KOPT-K1 (cell line): ENCODE measurements around the gene FBXO10.
"Not testable (repeated sequence)": the region's sequence is repeated elsewhere in the genome, so short reads cannot be mapped to it uniquely, and the experiment has no call there.

ENCODE experiments used
- H3K27ac ChIP-seq: fragments of 200-600 bp; sonication (generic); 2 replicates; pipeline ENCODE4 v1.5.1; 2016; ENCODE audit warnings: antibody characterized with exemption, mild to moderate bottlenecking, low read depth, low read length; ENCODE audit not compliant: poor library complexity, severe bottlenecking
- H3K36me3 ChIP-seq: fragments of 200-600 bp; sonication (generic); 2 replicates; pipeline ENCODE4 v1.5.1; 2017; ENCODE audit warnings: antibody characterized with exemption, mild to moderate bottlenecking, low read length, moderate library complexity; ENCODE audit not compliant: insufficient read depth
- H3K9me3 ChIP-seq: fragments of 200-600 bp; sonication (generic); 2 replicates; pipeline ENCODE4 v1.5.1; 2017; ENCODE audit warnings: antibody characterized with exemption, low read length, mild to moderate bottlenecking; ENCODE audit not compliant: insufficient read depth, poor library complexity, severe bottlenecking

FBXO10 gene

GRCh38 chr9:37520641-37521040 lies 55.5 kb downstream of the FBXO10 start:
- peaks cover 8% of the 10 kb centered on the region; the same call in 1 of the 2 replicates for H3K36me3 ChIP-seq
- H3K27ac ChIP-seq: no peak overlapping the region
- no peaks in the 10 kb centered on the region for H3K9me3 ChIP-seq

- Histone ChIP-seq H3K36me3 (no peaks in the 10 kb centered on the region; the same call in 1 of the 2 replicates), H3K27ac (no peak overlapping the region), H3K9me3 (no peaks in the 10 kb centered on the region)
These were observed 58.3 kb downstream of the FBXO10 start for GRCh38 chr9:37517923-37518322.

DNA sequence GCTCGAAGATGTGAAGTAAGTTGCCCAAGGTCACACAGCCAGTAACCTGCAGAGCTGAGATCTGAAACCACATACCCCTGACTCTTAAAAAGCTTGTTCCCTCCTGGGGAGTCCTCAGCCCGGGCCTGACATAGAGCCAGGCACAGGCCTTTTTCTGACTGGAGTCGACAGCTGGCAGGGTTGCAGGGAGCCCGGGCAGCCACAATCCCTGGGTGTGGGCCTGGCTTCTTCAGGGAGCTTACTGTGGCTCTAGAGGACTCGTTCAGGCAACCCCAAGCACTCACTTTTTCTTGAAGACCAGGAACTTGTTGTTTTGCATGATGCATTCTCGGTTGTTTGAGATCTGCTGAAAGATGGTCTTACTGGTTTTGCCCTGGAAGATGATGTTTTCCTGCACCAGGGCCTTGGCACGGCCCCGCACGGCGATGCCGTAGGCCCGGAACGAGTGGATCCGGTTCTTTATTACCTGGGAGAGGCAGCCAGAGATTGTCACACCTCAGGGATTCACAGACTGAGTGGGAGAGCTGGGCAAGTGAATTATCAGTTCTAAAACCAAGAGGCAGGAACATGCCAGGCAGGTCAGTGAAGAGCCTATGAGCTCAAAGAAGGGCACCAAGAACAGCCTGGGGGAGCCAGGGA lies 60.4 kb downstream of the FBXO10 start:
- Histone ChIP-seq H3K9me3 (no peaks in the 10 kb centered on the region), H3K36me3 (peaks cover 10% of the 10 kb centered on the region; the same call in 1 of the 2 replicates), H3K27ac (no peak overlapping the region)

GRCh38 chr9:37514999-37515398 lies 61.2 kb downstream of the FBXO10 start:
- no peaks in the 10 kb centered on the region for H3K9me3 ChIP-seq
- peaks cover 10% of the 10 kb centered on the region; the same call in 1 of the 2 replicates for H3K36me3 ChIP-seq
- no peak overlapping the region for H3K27ac ChIP-seq

DNA sequence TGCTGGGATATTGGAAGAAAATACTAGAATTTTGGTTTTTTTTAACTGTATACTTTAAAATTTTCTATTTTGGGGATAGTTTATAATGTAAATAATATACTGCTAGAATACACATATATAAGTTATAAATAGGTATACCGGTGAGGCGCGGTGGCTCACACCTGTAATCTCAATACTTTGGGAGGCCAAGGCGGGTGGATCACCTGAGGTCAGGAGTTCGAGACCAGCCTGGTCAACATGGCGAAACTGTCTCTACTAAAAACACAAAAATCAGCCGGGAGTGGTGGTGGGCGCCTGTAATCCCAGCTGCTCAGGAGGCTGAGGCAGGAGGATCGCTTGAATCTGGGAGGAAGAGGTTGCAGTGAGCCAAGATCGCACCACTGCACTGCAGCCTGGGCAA lies 61.8 kb downstream of the FBXO10 start:
- H3K9me3 ChIP-seq, H3K27ac ChIP-seq: not testable (repeated sequence)
- peaks cover 12% of the 10 kb centered on the region; the same call in 1 of the 2 replicates for H3K36me3 ChIP-seq

DNA sequence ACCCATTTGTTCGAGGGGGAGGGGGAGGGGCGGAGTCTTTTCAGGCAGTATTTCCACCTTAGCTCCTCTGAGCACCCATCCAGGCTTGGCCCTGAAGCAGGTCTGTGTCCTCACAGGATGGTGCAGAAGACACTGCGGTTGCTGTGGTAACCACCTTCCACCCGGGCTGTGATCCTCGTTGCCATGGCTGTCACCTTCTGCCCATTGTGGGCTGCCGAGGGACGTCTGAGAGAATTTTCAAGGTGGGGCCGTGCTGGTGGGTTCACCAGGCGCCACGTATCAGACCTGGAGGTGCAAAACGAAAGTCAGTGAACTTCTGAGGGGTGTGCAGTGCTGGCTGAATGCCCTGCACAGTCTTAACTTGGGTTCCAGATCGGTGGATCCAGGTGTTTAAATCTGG lies 63.7 kb downstream of the FBXO10 start:
- Histone ChIP-seq H3K27ac (no peak overlapping the region), H3K36me3 (peaks cover 32% of the 10 kb centered on the region), H3K9me3 (no peaks in the 10 kb centered on the region)

DNA sequence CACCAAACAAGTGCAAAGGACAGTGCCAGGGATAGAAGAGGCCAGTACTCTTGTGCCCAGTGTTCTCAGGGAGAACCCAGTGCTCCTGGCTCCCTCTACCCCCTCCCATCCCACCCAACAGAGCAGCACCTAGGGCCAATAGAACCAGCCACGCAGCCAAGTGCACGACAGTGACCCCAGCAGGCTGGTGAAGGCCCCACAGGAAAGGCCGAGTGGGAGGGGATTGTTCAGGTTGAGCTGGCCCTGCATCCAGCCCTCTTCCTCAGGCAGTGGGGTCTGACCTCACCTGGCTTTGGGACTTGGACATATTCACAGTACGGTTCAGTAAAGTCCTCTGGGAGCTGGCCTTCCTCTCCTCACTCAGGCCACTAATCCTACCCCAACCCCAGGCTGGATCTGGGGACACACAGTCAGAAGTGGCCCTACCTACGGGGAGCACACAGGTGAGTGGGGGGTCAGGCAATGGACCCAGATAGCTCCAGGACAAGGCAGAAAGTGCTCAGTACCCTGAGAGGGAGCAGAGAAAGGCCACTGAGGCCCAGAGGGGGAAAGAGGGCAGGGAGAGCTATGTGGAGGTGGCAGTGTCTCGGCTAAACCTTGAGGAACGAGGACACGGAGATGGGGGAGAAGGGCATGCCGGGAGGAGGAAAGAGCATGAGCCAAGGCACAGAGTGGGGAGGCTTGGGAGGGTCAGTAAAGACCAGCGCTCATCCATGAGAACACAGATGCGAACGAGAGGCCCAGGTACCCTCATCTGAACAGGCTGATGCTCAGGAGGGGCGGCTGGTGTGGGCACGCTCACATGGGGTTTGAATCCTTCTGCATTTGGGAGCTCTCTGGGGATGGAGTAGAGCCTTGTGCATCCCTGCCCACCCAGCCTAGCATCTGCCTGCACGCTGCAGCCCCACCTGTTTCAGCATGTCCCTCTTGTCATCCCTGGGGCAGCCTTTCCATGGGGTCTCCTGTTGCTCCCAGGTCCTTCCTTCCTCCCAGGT lies 64.9 kb downstream of the FBXO10 start:
- Histone ChIP-seq H3K27ac (no peak overlapping the region), H3K9me3 (no peaks in the 10 kb centered on the region), H3K36me3 (peaks cover 43% of the 10 kb centered on the region)

DNA sequence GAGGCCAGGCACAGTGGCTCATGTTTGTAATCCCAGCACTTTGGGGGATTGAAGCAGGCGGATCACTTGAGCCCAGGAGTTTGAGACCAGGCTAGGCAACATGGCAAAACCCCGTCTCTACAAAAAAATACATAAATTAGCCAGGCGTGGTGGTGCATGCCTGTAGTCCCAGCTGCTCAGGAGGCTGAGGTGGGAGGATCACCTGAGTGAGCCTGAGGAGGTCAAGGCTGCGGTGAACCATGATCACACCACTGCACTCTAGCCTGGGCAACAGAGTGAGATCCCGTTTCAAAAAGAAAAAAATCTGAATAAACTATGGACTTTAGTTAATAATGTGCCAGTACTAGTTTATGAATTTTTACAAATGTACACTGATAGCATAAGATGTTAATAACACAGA lies 66.1 kb downstream of the FBXO10 start:
- H3K36me3 ChIP-seq: peaks cover 55% of the 10 kb centered on the region
- H3K27ac ChIP-seq, H3K9me3 ChIP-seq: not testable (repeated sequence)

DNA sequence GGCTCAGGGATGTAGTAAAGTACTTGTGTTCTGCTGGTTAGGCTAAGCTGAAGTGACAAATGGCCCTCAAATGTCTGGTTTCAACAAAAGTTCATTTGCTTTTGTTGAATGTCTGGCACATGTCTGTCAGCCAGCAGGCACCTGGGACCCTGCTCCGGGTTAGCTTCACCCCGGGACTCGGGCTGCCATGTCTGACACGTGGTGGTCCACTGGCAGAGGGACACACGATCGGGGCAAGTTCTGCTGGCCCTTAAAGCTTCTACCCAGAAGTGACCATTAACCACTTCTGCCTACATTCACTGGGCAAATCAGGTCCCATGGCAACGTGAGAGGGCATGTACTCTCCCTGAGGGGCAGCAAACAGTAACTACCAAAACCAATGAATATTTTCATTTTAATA lies 66.6 kb downstream of the FBXO10 start:
- Histone ChIP-seq H3K9me3 (no peaks in the 10 kb centered on the region), H3K36me3 (peaks cover 61% of the 10 kb centered on the region), H3K27ac (no peak overlapping the region)

DNA sequence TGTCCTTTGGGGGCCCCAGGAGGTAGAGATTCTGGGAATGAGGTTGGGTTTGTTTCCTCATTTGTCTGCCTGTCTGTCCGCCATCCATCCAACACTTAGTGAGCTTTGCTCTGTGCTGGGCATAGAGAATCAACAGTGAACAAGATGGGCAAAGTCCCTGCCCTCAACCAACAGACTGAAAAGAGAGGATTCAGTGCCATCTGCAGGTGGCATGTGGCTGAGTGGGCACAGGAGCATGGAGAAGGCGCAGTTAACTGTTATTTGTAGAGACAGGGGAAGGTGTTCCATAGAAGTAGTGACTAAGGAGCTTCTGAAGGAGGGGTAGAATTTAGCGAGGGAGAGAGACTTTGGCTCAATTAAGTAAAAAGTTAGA lies 67.4 kb downstream of the FBXO10 start:
- H3K27ac ChIP-seq: no peak overlapping the region
- peaks cover 68% of the 10 kb centered on the region for H3K36me3 ChIP-seq
- no peaks in the 10 kb centered on the region for H3K9me3 ChIP-seq

DNA sequence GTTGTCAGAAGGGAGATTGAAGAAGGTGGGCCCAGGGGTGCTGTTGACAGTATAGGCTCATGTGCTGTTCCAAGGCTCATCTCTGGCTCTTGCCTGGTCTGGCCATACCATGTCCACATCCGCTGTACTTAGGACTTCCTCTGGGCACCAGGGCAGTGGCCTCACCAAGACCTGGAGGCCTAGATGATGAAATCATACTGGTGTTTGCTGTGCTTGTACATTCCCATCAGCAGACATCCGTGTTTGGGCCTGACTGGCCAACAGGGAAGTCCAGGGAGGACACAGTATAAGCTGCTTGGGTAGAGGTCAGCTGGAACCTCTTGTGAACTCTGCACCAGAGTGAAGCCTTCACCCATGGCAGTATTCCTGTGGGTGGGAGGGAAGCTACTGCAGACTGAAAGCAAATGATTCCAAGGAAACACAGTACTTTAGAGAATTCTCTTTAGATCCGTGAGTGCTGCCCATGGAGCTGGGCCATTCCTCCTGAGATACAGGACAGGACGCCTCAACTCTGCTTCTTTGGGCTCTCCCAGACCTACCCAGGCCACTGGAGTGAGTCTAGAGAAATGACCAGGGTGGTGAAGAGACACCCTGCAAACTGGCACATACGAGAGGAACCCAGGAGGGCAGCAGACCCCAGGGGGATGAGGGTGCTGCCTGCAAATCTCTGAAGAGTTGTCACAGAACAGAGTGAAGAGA lies 67.9 kb downstream of the FBXO10 start:
- no peak overlapping the region for H3K27ac ChIP-seq
- no peaks in the 10 kb centered on the region for H3K9me3 ChIP-seq
- peaks cover 73% of the 10 kb centered on the region for H3K36me3 ChIP-seq

DNA sequence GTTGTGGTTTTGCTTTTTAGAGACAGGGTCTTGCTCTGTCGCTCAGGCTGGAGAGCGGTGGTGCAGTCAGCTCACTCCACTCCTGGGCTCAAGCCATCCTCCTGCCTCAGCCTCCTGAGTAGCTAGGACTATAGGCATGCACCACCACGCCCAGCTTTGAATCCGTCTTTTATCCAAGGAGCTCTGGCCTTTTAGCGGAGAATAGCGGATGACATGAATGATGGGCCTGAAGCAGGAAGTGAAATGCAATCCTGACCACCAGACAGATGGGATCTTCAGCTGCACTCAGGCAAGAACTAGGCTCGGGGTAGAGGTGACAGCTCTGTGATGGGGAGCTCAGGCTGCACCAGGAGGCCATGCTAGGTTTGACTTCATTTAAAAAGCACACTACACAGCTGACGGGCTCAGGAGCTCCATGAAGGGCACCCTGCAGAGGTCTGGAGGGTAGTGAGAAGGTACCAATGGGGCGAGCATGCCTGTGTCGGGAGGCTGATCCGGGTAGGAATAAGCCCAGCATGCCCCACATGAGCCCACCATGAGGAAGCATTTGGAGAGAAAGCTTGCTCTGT lies 68.5 kb downstream of the FBXO10 start:
- H3K27ac ChIP-seq: no peak overlapping the region
- H3K9me3 ChIP-seq: no peaks in the 10 kb centered on the region
- peaks cover 79% of the 10 kb centered on the region for H3K36me3 ChIP-seq

- Histone ChIP-seq H3K36me3 (peaks cover 100% of the 10 kb centered on the region), H3K27ac (no peak overlapping the region)
These were observed 71.6 kb downstream of the FBXO10 start for GRCh38 chr9:37504605-37505004.

GRCh38 chr9:37503736-37504135 lies 72.4 kb downstream of the FBXO10 start:
- H3K36me3 ChIP-seq: peaks cover 100% of the 10 kb centered on the region

More at GRCh38 chr9:37504605-37505004, 71.6 kb downstream of the FBXO10 start:
- no peaks in the 10 kb centered on the region for H3K9me3 ChIP-seq

More at GRCh38 chr9:37503736-37504135, 72.4 kb downstream of the FBXO10 start:
- no peaks in the 10 kb centered on the region for H3K9me3 ChIP-seq
- H3K27ac ChIP-seq: no peak overlapping the region
